KMS-11 (cell line): ENCODE results near the gene MFAP5.

ENCODE experiments used
- H2AFZ ChIP-seq: fragments of 200-600 bp; sonication (generic); 2 replicates; pipeline ENCODE4 v1.6.1; 2016; ENCODE audit warnings: antibody characterized with exemption, mixed run types, low read depth
- H3K27ac ChIP-seq: fragments of 200-600 bp; sonication (generic); 2 replicates; pipeline ENCODE4 v1.6.1; 2016; ENCODE audit warnings: mild to moderate bottlenecking, mixed run types
- H3K27me3 ChIP-seq: fragments of 200-600 bp; sonication (generic); 2 replicates; pipeline ENCODE4 v1.6.1; 2017; ENCODE audit warnings: mild to moderate bottlenecking, low read depth, mixed run types, moderate library complexity; ENCODE audit not compliant: insufficient read depth
- H3K36me3 ChIP-seq: fragments of 200-600 bp; sonication (generic); 2 replicates; pipeline ENCODE4 v1.6.1; 2017; ENCODE audit warnings: mild to moderate bottlenecking, mixed run types; ENCODE audit not compliant: insufficient read depth
- H3K4me1 ChIP-seq: fragments of 200-600 bp; sonication (generic); 2 replicates; pipeline ENCODE4 v1.6.1; 2016; ENCODE audit warnings: mild to moderate bottlenecking, low read depth, mixed run types; ENCODE audit not compliant: poor library complexity, severe bottlenecking
- H3K4me2 ChIP-seq: fragments of 200-600 bp; sonication (generic); 2 replicates; pipeline ENCODE4 v1.7.0; 2016; ENCODE audit warnings: mild to moderate bottlenecking, mixed run types
- H3K4me3 ChIP-seq: fragments of 200-600 bp; sonication (generic); IDR thresholded peaks from 2 replicates; pipeline ENCODE4 v1.6.1; 2017; ENCODE audit warnings: low read depth, low read length, mixed read lengths; ENCODE audit not compliant: insufficient read depth
- H3K79me2 ChIP-seq: fragments of 200-600 bp; sonication (generic); 2 replicates; pipeline ENCODE4 v1.6.1; 2016; ENCODE audit warnings: low read depth, mixed run types; ENCODE audit not compliant: insufficient read depth
- H3K9ac ChIP-seq: fragments of 200-600 bp; sonication (generic); 2 replicates; pipeline ENCODE4 v1.6.1; 2016; ENCODE audit warnings: mild to moderate bottlenecking, mixed run types
- H4K20me1 ChIP-seq: fragments of 200-600 bp; sonication (generic); 2 replicates; pipeline ENCODE4 v1.6.1; 2016; ENCODE audit warnings: mild to moderate bottlenecking, mixed run types; ENCODE audit not compliant: insufficient read depth
- TF ChIP-seq, protein P1 (sequence below): fragments of 200-600 bp; sonication (generic); conservative IDR thresholded peaks from 2 replicates; pipeline ENCODE4 v1.6.1; 2017; ENCODE audit warnings: low read depth, mild to moderate bottlenecking, antibody characterized with exemption, low read length, moderate library complexity, mixed read lengths

Gene MFAP5

DNA sequence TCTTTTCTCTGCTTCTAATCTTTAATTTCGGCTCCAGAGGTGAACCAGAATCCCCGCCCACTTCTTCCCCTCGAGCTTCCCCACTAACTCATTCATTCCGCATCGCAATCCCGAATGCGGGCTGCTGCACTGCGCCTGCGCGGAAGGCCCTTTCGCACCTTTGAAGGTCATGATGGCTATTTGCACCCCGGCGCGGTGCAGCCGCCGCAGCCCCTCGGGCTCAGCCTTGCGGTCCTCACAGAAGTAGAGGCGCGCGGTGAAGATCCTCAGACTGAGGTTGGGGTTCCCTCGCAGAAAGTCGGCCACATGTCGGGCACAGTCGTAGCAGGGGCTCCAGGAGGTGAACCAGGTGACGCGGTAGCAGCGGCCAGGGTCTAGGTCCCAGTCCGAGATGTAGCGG is 57.6 kb downstream of the MFAP5 start:
- Histone ChIP-seq H2AFZ (no peak overlapping the region), H3K36me3 (no peaks in the 10 kb centered on the region), H3K4me2 (no peak overlapping the region)

DNA sequence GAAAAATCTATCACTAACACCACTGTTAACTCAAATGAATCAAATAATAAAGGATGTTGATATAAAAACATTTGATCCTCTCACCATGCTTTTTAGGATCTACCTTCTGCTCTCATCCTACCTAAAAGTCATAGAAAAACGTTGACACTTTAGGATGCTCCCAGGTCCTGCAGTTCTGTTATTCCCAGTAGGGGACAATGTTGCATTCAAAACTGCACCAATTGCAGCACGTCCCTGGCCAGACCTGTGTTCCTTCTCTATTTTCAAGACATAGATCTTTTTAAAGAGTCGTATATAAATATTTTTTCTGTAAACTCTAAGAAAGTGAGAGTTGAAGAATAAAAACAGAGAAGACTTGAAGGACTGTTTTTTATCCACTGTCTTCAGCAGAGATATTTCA is 58.8 kb downstream of the MFAP5 start:
- no peaks in the 10 kb centered on the region for H4K20me1 ChIP-seq
- peaks cover 2% of the 10 kb centered on the region for H3K4me1 ChIP-seq
- no peaks in the 10 kb centered on the region for H3K36me3 ChIP-seq
- H3K9ac ChIP-seq = no peak overlapping the region
- no peak overlapping the region for H3K27ac ChIP-seq
- H3K79me2 ChIP-seq = no peaks in the 10 kb centered on the region
- no peak overlapping the region for H2AFZ ChIP-seq
- H3K27me3 ChIP-seq = no peaks in the 10 kb centered on the region
- H3K4me2 ChIP-seq = no peak overlapping the region
- TF ChIP-seq, protein P1, sequence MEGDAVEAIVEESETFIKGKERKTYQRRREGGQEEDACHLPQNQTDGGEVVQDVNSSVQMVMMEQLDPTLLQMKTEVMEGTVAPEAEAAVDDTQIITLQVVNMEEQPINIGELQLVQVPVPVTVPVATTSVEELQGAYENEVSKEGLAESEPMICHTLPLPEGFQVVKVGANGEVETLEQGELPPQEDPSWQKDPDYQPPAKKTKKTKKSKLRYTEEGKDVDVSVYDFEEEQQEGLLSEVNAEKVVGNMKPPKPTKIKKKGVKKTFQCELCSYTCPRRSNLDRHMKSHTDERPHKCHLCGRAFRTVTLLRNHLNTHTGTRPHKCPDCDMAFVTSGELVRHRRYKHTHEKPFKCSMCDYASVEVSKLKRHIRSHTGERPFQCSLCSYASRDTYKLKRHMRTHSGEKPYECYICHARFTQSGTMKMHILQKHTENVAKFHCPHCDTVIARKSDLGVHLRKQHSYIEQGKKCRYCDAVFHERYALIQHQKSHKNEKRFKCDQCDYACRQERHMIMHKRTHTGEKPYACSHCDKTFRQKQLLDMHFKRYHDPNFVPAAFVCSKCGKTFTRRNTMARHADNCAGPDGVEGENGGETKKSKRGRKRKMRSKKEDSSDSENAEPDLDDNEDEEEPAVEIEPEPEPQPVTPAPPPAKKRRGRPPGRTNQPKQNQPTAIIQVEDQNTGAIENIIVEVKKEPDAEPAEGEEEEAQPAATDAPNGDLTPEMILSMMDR = no peak
- no peak overlapping the region for H3K4me3 ChIP-seq

More for the DNA sequence above, 57.6 kb downstream of the MFAP5 start:
- no peak overlapping the region for H3K4me3 ChIP-seq
- no peaks in the 10 kb centered on the region for H3K79me2 ChIP-seq
- no peak overlapping the region for H3K9ac ChIP-seq
- H3K27ac ChIP-seq = no peak overlapping the region
- H4K20me1 ChIP-seq = no peaks in the 10 kb centered on the region
- H3K4me1 ChIP-seq = peaks cover 11% of the 10 kb centered on the region
- no peaks in the 10 kb centered on the region for H3K27me3 ChIP-seq
- TF ChIP-seq, protein P1 = no peak

DNA sequence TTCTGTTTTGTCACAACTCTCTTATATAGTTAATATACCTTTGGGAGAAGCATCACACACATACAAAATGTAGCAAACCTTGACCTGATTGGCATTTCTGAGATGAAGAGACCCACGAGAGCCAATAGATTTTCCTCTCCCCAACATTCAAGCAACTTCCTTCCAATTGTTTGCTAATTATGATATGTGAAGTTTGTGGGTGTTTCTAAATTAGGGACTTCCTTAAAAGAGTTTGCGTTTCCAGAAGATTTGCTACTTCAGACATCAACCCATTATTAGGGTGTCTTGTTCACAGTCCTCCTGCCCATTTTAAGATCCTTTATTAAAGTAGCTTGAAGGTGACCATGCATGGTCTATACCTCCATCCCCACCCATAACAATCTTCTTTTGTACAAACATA is 59.3 kb downstream of the MFAP5 start:
- Histone ChIP-seq H3K27ac (no peak overlapping the region), H3K4me1 (no peaks in the 10 kb centered on the region), H2AFZ (no peak overlapping the region), H4K20me1 (no peaks in the 10 kb centered on the region), H3K36me3 (no peaks in the 10 kb centered on the region), H3K4me3 (no peak overlapping the region), H3K79me2 (no peaks in the 10 kb centered on the region), H3K4me2 (no peak overlapping the region), H3K27me3 (no peaks in the 10 kb centered on the region), H3K9ac (no peak overlapping the region)
- TF ChIP-seq, protein P1 = no peak

DNA sequence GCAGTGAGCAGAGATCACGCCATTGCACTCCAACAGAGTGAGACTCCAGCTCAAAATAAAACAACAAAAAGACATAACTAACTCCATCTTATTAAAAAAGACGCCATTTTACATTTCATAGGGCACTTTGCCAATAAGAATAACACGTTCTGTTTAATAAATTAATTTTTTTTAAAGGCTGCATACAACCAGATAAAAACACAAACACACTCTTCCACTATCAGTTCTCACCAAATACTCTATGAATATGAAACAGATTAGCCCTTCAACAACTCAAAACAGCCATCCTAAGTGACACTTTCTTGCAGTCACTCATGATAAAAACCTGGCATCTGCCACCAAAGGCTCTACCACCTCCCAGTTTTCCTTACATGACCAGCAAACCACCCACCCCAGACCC is 66.1 kb downstream of the MFAP5 start:
- Histone ChIP-seq H3K27ac (no peak overlapping the region), H4K20me1 (no peaks in the 10 kb centered on the region), H2AFZ (no peak overlapping the region)

More for the DNA sequence above, 66.1 kb downstream of the MFAP5 start:
- Histone ChIP-seq H3K4me1 (no peaks in the 10 kb centered on the region), H3K27me3 (no peaks in the 10 kb centered on the region), H3K79me2 (no peaks in the 10 kb centered on the region), H3K4me3 (no peak overlapping the region), H3K9ac (no peak overlapping the region), H3K36me3 (no peaks in the 10 kb centered on the region), H3K4me2 (no peak overlapping the region)
- TF ChIP-seq, protein P1 = no peak
